AG04450 (cell line): ENCODE measurements around the gene EIPR1. TPM values are rescaled to one million over a fixed set of nuclear protein-coding genes. Genes with fewer than 3 reads are reported as not detected.

Experiments used
- CTCF ChIA-PET: fragments of 300-600, 350-600 bp; formaldehyde crosslinking; extraction: SDS; loops from one replicate; lab custom pipeline; 2022; ENCODE audit warnings: antibody characterized with exemption, inconsistent platforms; lab: Charles Lee
- POLR2A ChIA-PET: fragments of 350-600 bp; formaldehyde crosslinking; extraction: SDS; loops from one replicate; lab custom pipeline; 2021; ENCODE audit warnings: antibody characterized with exemption, inconsistent platforms; lab: Yijun Ruan, JAX
- DNase-seq: peaks from one replicate; pipeline ENCODE4 v3.0.0-alpha.2; 2011; ENCODE audit warnings: low read depth, low spot score
- H3K27ac ChIP-seq: one replicate; pipeline ENCODE4 v1.5.1; 2012; ENCODE audit warnings: low read depth, low read length, control low read depth
- H3K27me3 ChIP-seq: one replicate; pipeline ENCODE4 v1.6.0; 2012; ENCODE audit warnings: low read length; ENCODE audit not compliant: control insufficient read depth, insufficient read depth
- H3K4me3 ChIP-seq: 2 replicates; pipeline ENCODE4 v1.5.1; 2011; ENCODE audit warnings: mild to moderate bottlenecking, low read depth, low read length, control low read depth
- H3K9me3 ChIP-seq: 2 replicates; pipeline ENCODE4 v1.5.1; 2012; ENCODE audit warnings: low read length; ENCODE audit not compliant: control insufficient read depth, insufficient read depth
- CTCF ChIP-seq: IDR thresholded peaks from 2 replicates; pipeline ENCODE4 v1.5.1; 2011; ENCODE audit warnings: low read depth, low read length, control low read depth, inconsistent platforms
- polyA plus RNA-seq: library from polyadenylated mRNA; depleted of rRNA; stranded (reverse); fragments of >200 nt; gene quantifications from 2 replicates; pipeline ENCODE4 v1.2.3, GENCODE V29; 2011

The EIPR1 gene
- polyA plus RNA-seq, 1 experiment: 33.2 TPM

- Histone ChIP-seq H3K4me3 (no peak overlapping the region), H3K27me3 (no peaks in the 10 kb centered on the region), H3K27ac (no peak overlapping the region), H3K9me3 (no peaks in the 10 kb centered on the region)
- ChIA-PET POLR2A (no interaction called here), CTCF (no interaction called here)
- DNase-seq: no peak
- TF ChIP-seq CTCF: no peak
These were observed 37.5 kb downstream of the EIPR1 start for GRCh38 chr2:3340144-3340543.

GRCh38 chr2:3338340-3338739 lies 39.3 kb downstream of the EIPR1 start:
- Histone ChIP-seq H3K9me3 (no peaks in the 10 kb centered on the region), H3K4me3 (no peak overlapping the region), H3K27ac (no peak overlapping the region), H3K27me3 (no peaks in the 10 kb centered on the region)
- no peak for DNase-seq
- ChIA-PET POLR2A (no interaction called here), CTCF (no interaction called here)
- no peak for TF ChIP-seq CTCF

GRCh38 chr2:3336844-3337243 lies 40.8 kb downstream of the EIPR1 start:
- ChIA-PET POLR2A (no interaction called here), CTCF (no interaction called here)
- no peak for TF ChIP-seq CTCF
- Histone ChIP-seq H3K27ac (no peak overlapping the region), H3K27me3 (no peaks in the 10 kb centered on the region), H3K9me3 (no peaks in the 10 kb centered on the region), H3K4me3 (no peak overlapping the region)
- DNase-seq: no peak

- Histone ChIP-seq H3K9me3 (no peaks in the 10 kb centered on the region), H3K4me3 (no peak overlapping the region), H3K27ac (no peak overlapping the region), H3K27me3 (no peaks in the 10 kb centered on the region)
- POLR2A ChIA-PET: no interaction called here
- CTCF ChIA-PET: no interaction called here
- no peak for DNase-seq
- no peak for TF ChIP-seq CTCF
These were observed 42.9 kb downstream of the EIPR1 start for GRCh38 chr2:3334392-3335345.

- POLR2A ChIA-PET: no interaction called here
- H3K9me3 ChIP-seq: no peaks in the 10 kb centered on the region
- no peaks in the 10 kb centered on the region for H3K27me3 ChIP-seq
- H3K4me3 ChIP-seq: no peak overlapping the region
- no peak for TF ChIP-seq CTCF
- CTCF ChIA-PET: no interaction called here
- H3K27ac ChIP-seq: no peak overlapping the region
- DNase-seq: no peak
These were observed 45.5 kb downstream of the EIPR1 start for GRCh38 chr2:3332133-3332532.
